GM23248 (cell line): Measurements from ENCODE around the gene SGMS1.

Source experiments
- EZH2 ChIP-seq: fragments of 200-600 bp; sonication (generic); IDR thresholded peaks from 2 replicates; pipeline ENCODE4 v1.6.1; 2018; ENCODE audit warnings: antibody characterized with exemption, mild to moderate bottlenecking; ENCODE audit not compliant: insufficient read depth, poor library complexity, severe bottlenecking
- EZH2phosphoT487 ChIP-seq: fragments of 200-600 bp; sonication (generic); IDR thresholded peaks from 2 replicates; pipeline ENCODE4 v1.6.1; 2018; ENCODE audit warnings: antibody characterized with exemption, moderate library complexity, mild to moderate bottlenecking, low read depth; ENCODE audit not compliant: insufficient read depth

- TF ChIP-seq EZH2phosphoT487: no peak
- TF ChIP-seq EZH2: no peak
These were observed 344.3 kb downstream of the SGMS1 start for GRCh38 chr10:50279489-50279888.
